ENCODE measurements around the gene CLNK.

Gene CLNK

DNA sequence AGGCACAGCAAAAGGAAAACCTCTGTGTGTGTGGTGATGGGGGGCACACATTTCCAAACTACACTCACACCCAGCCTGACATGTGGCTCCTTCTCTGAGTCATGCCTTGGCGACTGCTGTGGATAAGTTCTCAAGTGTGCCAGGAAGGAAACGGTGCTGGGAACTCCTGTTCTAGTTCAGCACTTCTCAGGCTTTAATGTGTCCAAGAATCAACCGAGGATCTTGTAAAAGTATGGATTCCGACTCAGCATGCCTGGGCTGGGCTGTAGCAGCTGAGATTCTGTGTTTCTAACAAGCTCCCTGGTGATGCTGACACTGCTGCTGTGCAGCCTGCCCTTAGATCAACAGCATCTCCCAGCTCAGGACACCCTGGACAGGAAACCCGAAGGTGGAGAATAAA lies 20.2 kb downstream of the CLNK start:
- TF ChIP-seq, protein P1, sequence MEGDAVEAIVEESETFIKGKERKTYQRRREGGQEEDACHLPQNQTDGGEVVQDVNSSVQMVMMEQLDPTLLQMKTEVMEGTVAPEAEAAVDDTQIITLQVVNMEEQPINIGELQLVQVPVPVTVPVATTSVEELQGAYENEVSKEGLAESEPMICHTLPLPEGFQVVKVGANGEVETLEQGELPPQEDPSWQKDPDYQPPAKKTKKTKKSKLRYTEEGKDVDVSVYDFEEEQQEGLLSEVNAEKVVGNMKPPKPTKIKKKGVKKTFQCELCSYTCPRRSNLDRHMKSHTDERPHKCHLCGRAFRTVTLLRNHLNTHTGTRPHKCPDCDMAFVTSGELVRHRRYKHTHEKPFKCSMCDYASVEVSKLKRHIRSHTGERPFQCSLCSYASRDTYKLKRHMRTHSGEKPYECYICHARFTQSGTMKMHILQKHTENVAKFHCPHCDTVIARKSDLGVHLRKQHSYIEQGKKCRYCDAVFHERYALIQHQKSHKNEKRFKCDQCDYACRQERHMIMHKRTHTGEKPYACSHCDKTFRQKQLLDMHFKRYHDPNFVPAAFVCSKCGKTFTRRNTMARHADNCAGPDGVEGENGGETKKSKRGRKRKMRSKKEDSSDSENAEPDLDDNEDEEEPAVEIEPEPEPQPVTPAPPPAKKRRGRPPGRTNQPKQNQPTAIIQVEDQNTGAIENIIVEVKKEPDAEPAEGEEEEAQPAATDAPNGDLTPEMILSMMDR (IDR thresholded peaks at IDR 0.05): no peak
- TF ChIP-seq ZFX (IDR thresholded peaks at IDR 0.05; ENCODE audit: borderline replicate concordance): no peak

DNA sequence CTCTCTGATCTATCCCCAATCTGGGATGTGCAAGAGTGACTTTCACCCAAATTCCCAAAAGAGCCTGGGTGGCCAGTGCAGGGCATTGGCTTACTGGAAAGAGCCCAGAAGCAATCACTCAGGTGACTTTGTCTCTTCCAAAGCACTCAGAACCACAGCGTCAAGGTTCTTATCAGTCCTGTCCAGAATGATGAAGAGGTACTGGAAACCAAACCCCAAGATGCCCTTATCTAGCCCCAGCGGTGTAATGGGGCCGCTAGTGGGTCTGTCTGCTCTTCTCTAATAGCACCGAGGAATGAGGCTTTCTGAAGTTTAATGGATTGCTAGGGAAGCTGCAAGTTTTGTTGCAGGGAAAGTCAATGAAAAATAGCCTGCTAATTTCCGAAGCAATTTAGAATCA lies 21.6 kb downstream of the CLNK start:
- no peak overlapping the region for H3K27ac ChIP-seq
- TF ChIP-seq, protein P1 (IDR thresholded peaks at IDR 0.05): no peak
- TF ChIP-seq ZFX (IDR thresholded peaks at IDR 0.05; ENCODE audit: borderline replicate concordance): no peak

More for the DNA sequence above, 20.2 kb downstream of the CLNK start:
- H3K27ac ChIP-seq: 0 out of 2 replicates have a peak overlapping the region, but pooled peaks have one; percentile 12

DNA sequence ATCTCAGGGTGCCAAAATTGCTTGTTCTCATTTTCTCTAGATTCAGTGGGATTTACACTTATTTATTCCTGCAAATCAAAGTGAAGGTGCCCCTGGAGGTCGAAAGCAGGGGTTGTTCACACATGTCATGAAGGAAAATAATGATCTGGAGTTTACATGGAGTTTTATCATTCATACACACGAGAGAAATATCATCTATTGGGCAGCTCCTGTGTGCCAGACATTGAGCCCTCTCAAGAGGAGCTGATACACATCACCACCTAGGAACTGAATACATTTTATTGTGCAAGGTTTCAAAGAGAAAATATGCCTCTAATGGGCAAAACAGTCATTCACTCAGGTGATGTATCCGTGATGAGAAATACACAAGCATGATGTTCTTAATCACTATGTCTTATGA lies 23.5 kb downstream of the CLNK start:
- no peak overlapping the region for H3K27ac ChIP-seq
- TF ChIP-seq, protein P1 (IDR thresholded peaks at IDR 0.05): no peak
- no peak for TF ChIP-seq ZFX (IDR thresholded peaks at IDR 0.05; ENCODE audit: borderline replicate concordance)

DNA sequence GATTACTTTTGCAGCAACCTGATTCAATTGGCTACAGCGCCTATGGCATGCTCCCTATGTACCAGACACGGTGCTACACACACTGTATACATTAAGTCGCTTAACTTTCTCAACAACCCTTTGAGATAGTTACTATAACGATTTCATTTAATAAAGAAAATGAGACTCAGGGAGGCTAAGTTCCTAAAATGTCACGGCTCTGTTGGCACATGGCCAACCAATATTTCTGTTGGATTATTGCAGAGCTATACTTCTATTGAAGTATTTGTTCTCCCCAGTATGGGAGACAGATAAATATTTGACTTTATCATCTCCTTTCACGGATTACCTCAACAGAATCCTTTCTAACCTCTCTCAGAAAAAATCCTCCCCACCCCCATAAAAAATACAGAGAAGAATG lies 25.3 kb downstream of the CLNK start:
- no peak overlapping the region for H3K27ac ChIP-seq
- TF ChIP-seq, protein P1 (IDR thresholded peaks at IDR 0.05): no peak
- no peak for TF ChIP-seq ZFX (IDR thresholded peaks at IDR 0.05; ENCODE audit: borderline replicate concordance)

DNA sequence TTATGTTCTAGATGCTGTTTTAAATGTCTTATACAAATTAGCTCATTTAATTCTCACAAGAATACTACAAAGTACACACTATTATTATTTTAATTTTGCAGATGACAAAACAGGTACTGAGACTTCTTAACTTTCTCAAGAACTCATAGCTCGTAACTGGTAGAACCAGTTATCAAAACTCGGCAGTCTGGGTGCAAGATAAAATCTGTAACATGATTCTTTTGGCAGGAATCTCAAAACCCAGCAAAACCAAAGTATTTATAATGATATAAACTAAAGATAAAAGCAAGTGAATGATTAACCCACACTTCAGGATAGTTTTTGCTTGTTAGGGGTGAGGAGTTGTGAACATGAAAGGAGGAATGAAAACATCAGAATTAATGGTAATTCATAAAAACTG lies 27.6 kb downstream of the CLNK start:
- TF ChIP-seq, protein P1 (IDR thresholded peaks at IDR 0.05): no peak
- TF ChIP-seq ZFX (IDR thresholded peaks at IDR 0.05; ENCODE audit: borderline replicate concordance): no peak
- peak overlapping the region; percentile 89 for H3K27ac ChIP-seq

DNA sequence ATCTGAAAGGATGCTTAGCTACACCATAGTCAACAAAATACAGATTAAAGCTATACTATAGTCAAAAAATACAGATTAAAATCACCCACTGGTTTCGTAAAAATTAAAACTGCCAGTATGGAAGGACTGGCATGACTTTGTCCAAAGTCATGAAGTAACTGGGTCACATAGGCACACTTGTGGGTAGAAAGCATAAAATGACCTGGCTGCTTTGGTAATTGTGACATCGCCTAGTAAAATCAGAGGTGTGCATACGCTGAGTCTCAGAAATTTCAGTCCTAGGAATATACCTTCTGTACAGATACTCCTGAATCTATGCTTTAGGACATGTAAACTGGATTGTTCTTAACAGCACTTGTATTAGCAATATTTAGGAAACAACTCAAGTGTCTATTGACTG lies 28.1 kb downstream of the CLNK start:
- TF ChIP-seq ZFX (IDR thresholded peaks at IDR 0.05; ENCODE audit: borderline replicate concordance): no peak
- TF ChIP-seq, protein P1 (IDR thresholded peaks at IDR 0.05): no peak
- peak overlapping the region; percentile 89 for H3K27ac ChIP-seq

DNA sequence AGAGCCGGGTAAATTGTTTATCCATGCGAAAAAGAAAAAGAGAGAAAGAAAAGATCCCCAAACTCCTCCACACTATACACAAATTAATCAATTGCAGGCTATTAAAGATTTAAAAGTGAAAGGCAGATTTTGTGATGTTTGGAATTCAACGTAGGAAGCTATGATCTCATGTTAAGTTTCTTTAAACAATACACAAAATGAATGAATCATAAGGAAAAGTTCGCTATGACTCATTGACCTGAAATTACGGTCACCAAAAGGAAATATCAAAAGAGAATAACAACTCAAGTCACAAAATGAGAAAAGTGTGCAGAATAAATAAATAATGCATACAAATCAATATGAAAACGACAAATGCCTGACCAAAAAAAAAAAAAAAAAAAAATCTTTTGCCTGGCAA lies 28.6 kb downstream of the CLNK start:
- H3K27ac ChIP-seq: peak overlapping the region; percentile 89

More for the DNA sequence above, 28.6 kb downstream of the CLNK start:
- no peak for TF ChIP-seq ZFX (IDR thresholded peaks at IDR 0.05; ENCODE audit: borderline replicate concordance)
- TF ChIP-seq, protein P1 (IDR thresholded peaks at IDR 0.05): no peak

Data from 22Rv1 (cell line).